HG02642 (cell line): ENCODE results near the gene CLPTM1L.
"Not testable (repeated sequence)": the region's sequence is repeated elsewhere in the genome, so short reads cannot be mapped to it uniquely, and the experiment has no call there.

Experiments used
- ATAC-seq: cut with Tn5 transposase; IDR thresholded peaks from one replicate; pipeline ENCODE4 v1.9.1; 2021; ENCODE audit warnings: mild to moderate bottlenecking; ENCODE audit not compliant: unreplicated experiment, poor library complexity

CLPTM1L gene

DNA sequence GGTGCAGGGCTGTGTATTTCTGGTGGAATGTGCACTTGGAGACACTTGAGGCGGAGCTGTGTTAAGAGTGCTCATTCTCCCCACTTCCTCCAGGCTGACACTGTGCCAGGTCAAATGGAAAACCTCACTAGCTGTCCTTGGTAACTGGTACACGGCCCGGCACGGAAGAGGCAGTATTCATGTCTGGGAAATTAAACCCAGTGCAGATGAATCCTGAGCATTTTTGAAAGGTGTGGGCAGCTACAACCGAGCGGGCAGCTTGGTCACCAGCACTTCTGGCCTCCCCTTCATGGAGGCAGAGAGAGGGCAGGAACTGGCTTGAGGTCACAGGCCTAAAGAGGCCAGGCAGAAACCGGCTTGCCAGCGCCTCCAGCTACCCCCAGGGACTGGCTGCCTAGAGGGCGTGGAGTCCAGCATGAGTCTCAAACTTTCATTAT is 1.6 kb downstream of the CLPTM1L start:
- no peak for ATAC-seq

DNA sequence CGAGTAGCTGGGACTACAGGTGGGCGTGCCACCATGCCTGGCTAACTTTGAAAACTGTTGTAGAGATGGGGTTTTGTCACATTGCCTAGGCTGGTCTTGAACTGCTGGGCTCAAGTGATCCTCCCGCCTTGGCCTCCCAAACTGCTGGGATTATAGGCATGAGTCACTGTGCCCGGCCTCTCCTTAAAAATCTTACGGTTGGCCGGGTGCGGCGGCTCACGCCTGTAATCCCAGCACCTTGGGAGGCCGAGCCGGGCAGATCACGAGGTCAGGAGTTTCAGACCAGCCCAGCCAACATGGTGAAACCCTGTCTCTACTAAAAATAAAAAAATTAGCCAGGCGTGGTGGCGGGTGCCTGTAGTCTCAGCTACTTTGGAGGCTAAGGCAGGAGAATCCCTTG is 2.2 kb downstream of the CLPTM1L start:
- not testable (repeated sequence) for ATAC-seq

DNA sequence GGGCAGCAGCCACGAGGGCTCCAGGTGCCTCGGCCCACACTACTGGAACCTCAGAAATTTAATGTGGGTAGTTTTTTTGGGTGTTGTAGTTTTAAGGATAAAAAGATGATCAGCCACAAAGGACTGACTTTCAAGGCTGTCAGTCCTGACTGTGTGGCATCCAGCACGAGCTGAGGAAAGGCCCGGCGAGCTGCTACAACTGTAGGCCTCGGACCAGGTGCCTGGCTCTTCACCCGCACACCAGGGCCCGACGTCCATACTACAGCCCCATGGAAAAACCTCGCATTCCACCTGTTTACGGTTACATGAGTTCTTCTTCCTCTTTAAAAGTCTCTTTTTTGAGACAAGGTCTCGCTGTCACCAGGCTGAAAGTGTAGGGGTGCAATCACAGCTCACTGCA is 2.6 kb downstream of the CLPTM1L start:
- ATAC-seq, result no peak

DNA sequence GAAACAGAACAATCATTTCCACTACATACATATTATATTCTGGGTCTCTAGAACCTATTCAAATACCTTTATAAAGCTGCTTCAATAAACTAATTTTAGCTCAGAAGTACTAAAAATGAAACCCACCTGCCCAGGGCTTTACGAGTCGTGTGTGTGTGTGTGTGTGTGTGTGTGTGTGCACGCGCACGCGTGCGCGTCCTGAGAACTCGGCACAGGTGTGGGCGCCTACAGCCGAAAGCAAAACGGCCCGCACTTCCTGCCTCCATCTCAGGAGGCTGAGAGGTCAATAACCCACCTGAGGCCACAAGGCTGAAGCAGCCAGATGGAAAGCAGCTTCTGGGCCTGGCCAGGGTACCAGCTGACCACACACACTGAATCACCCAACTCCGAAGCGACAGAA is 3.0 kb downstream of the CLPTM1L start:
- no peak for ATAC-seq

DNA sequence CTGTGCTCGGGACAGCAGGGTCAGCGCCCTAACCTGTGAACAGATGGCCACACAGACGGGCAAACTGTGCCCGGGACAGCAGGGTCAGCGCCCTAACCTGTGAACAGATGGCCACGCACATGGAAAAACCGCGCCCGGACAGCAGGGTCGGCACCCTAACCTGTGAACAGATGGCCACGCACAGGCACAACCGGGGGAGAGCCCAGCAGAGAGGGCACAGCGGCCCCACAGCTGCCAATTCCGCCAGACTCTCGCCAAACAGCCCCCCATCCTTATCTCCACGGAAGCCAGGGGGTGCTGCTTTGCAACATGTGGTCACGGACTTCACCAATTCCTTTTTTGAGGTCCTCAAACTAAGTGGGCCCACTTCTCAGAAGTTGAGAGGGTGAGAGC is 5.1 kb downstream of the CLPTM1L start:
- ATAC-seq, result not testable (repeated sequence)

DNA sequence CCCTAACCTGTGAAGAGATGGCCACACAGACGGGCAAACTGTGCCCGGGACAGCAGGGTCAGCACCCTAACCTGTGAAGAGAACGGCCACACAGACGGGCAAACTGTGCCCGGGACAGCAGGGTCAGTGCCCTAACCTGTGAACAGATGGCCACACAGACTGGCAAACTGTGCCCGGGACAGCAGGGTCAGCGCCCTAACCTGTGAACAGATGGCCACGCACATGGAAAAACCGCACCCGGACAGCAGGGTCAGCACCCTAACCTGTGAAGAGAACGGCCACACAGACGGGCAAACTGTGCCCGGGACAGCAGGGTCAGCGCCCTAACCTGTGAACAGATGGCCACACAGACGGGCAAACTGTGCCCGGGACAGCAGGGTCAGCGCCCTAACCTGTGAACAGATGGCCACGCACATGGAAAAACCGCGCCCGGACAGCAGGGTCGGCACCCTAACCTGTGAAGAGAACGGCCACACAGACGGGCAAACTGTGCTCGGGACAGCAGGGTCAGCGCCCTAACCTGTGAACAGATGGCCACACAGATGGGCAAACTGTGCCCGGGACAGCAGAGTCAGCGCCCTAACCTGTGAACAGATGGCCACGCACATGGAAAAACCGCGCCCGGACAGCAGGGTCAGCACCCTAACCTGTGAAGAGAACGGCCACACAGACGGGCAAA is 5.6 kb downstream of the CLPTM1L start:
- not testable (repeated sequence) for ATAC-seq

DNA sequence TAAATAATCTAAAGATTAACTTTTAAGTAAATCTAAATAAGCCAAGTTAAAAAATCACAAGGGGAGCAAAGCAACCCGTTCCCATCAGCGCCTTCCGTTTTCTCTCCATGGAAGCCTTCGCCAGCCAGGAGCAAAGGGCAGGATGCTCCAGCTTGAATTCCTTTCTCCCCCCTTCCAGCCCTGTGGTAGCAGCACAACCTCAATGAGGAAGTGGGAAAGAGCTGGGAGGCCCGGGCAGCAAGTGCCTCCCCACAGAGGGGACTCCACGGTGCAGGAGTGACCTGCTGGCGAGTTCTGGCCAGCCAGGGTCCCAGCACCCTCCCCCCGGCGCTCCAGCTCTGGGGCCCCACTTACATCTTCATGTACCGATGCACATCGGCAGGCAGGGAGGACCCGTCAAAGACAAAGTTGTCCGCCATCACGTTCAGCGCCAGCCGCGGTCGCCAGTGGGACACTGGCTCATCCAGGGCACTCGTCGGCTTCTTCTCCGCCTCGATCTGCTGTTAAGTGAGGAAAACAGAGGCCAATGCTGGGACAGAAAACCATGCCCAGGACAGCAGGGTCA is 6.3 kb downstream of the CLPTM1L start:
- no peak for ATAC-seq

DNA sequence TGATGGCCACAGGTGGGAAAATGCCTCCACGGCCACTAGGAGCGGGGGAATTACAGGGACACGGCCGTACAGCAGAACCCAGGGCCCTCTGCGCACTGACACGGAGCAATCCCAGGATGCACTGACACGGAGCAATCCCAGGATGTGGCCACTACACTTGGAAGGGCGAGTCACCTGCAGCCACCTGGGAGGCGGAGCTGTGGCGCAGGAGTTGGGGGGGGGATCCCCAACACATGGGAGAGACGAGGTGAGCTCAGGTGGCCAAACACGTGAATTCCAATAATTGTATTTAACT is 6.8 kb downstream of the CLPTM1L start:
- ATAC-seq, result no peak

DNA sequence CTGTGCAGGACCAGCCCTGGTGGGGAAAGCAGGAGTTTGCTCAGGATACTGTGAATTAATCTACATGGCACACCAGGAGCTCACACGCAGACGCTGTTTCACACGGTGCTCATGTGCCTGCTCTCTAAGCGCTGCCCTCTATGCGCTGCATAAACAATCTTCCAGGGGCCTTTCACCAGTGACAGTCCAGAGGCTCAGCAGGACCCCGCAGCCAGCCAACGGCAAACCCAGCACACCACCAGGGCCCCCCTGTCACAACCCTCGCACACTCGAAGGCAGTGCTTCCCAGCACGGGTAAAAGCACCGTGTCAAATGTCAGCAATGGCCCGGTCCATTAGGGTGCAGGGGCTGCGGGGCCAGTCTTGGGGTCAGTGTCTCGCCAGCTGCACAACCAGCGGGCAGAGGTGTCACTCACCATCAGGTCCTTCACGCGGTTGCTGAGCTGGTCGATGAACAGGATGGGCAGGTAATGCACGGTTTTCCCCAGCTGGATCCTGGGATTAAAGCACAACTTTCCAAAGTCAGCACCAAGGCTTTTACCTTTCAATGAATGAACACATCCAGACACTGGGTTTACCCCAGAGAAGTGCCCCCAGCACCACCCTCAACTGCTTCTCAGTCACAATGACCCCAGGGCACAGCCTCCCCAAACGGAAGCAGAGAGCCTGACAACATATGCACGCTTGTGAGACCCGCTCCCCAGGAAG is 7.3 kb downstream of the CLPTM1L start:
- ATAC-seq, result no peak

DNA sequence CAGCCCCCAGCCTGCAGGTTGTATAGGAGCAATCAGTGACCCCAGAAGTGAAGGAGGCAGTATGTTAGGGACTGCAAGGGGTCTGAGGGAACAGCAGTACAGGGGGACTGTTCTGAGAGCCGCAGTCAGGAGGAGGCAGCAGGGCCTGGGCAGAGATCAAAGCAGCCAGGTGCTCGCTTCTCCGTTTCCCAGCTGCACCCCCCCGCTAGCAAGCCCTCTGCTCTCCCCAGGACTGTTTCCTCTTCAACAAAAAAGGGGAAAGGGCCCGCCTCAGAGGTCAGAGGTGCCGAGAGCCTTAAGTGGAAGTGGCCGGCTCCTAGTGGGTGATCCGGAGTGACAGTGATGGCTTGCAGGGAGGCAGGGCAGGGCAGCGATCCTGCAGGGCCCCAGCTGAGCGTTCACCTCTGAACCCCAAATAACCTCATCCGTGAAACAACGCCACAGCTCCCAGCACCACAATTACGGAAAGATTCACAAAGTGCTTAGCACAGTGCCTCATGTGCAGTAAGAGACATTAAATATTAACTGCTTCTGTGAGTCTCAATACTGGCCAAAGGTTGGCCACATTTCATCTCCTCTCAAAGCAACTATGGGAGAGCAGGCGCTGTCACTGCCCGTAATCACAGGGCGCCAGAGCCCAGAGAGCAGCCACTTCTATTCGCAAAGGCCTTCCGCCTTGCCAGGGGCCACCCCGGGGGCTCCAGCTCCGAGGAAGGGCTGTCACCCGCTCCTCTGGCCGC is 8.0 kb downstream of the CLPTM1L start:
- no peak for ATAC-seq

DNA sequence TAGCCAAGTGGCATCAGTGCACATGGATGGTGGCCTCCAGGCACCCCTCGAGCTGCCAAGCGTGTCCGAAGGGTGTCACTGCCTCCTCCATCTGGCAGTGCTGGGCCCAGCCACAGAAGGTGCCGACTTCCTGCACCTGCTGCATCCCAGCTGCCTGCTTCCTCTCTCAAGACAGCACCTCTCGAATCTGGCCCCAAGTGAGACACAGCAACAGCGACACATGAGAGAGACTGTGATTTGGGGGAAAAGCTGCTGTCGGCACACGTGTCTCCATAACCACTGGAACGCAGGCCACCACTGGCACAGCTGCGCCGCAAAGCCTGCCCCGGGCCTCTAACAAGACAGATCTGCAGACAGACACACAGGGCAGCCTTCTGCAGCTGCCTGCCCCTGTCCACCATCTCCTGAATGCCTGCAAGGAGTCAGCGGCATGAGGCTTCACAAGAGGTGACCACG is 8.8 kb downstream of the CLPTM1L start:
- ATAC-seq, result no peak

DNA sequence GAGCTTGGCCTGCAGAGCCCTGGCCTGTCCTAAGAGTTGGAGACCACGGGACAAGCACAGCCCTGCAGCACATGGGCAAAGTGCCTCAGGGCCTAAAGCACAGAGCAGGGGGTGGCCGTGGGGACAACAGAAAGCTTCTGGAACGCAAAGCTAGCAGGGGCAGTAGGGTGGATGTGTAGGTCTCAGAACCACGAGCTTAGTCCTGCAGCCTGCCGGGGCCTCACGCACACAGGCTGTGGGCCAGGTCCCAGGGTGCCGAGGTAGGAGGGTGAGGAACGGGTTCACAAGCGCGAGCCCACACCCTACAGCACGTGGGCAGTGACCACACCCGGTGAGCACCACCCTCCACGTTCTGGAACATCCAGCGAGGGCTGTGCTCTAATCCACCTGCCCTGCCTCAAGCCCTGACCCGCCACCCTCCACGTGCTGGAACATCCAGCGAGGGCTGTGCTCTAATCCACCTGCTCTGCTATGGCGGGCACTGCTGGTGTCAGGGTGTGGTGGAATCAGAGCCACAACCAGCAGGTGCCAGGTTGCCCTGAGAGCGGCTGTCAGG is 9.3 kb downstream of the CLPTM1L start:
- no peak for ATAC-seq

DNA sequence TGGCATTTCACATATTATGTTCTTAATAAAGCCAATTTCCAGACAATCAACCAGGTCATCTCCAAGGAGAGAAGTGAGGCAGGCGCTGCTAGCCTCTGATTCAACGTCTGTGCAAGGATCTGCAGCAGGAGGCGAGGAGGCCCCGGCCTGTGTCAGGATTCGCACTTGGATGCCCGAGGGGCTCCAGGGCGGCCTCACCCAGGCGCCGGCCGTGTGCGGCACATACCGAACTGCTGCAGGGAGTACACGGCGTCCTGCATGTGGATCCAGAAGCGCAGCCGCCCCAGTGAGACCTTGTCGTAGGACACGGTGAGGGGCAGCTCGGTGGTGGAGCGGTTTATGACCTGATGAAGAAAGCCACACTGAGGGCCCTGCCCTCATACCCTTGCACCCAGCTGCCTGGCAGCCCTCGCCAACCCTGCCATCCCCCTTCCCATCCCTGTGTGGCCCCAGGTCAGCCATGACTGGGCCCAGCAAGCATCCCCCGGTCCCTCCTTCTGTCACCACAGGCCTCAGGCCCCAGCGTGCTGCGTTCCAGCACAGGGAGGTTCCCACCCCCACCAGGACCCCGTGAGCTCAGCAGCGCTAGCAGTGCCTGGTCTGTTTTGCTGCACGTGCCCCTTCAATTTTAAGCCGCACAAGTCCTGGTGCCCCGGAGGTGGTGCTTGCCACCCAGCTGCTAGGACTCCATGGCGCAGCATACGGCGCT is 9.9 kb downstream of the CLPTM1L start:
- no peak for ATAC-seq

DNA sequence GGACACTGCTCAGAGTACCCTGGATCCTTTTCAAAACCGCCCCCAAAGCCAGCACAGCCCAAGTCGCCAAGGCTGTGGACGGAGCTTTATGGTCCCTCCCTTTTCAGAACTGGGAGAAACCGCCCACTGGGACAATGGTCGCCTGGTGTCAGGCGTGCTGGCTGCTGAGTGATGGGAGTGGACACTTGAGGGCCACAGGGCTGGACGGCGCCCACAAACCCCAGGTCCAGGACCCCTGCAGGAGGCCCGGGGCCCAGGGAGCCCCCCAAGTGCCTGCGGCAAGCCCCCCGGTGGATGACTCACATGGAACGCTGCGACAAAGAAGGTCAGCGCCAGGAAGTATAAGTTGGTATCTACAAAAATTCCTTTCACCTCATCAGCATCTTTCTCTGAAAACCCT is 10.9 kb downstream of the CLPTM1L start:
- no peak for ATAC-seq

DNA sequence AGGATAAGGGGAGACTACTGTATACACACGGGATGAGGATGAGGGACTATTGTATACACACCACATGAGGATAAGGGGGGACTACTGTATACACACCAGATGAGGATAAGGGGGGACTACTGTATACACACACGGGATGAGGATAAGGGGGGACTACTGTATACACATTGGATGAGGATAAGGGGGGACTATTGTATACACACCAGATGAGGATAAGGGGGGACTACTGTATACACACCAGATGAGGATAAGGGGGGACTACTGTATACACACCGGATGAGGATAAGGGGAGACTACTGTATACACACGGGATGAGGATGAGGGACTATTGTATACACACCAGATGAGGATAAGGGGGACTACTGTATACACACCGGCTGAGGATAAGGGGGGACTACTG is 11.6 kb downstream of the CLPTM1L start:
- ATAC-seq, result not testable (repeated sequence)

DNA sequence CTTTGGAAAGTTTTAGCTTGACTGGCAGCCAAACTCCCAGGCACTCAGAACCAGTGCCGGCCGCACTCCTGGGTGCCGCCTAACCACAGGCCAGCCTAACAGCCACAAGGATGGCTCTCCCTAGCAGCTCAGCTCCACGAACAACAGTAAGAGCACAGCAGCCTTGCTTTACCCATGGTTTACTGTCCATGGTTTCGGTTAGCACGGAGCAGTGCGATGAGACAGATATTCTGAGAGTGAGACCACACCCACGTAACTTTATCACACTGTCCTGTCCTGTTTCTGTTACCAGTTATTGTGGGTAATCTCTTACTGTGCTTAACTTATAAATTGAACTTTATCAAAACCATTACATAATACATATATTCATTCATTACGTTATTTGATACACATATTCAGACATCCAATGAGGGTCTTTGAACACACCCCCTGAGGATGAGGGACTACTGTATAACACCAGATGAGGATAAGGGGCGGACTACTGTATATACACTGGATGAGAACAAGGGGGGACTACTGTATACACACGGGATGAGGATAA is 12.4 kb downstream of the CLPTM1L start:
- no peak for ATAC-seq

DNA sequence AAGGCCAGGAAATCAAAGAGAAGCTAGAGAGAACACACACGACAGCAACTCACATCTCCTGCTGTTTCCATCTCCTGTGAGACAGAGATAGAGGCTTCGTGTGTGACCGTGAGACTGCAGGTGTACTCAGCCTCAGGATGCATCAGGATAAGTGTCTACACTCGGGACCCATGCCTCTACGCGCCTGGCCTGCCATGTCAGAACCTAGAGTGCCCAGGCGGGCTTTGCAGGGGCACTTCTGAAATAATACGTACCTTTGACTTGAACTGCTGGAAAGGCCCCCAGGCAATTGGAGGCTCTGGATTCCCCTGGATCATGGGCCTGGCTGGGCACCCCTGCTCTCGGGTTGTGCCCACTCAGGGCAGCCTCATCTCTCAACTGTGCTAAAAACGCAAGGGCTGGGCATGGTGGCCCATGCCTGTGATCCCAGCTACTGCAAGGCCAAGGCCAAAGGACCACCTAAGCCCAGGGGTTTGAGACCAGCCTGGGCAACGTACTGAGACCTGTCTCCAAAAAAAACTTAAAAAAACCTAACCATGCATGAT is 13.0 kb downstream of the CLPTM1L start:
- ATAC-seq, result no peak

DNA sequence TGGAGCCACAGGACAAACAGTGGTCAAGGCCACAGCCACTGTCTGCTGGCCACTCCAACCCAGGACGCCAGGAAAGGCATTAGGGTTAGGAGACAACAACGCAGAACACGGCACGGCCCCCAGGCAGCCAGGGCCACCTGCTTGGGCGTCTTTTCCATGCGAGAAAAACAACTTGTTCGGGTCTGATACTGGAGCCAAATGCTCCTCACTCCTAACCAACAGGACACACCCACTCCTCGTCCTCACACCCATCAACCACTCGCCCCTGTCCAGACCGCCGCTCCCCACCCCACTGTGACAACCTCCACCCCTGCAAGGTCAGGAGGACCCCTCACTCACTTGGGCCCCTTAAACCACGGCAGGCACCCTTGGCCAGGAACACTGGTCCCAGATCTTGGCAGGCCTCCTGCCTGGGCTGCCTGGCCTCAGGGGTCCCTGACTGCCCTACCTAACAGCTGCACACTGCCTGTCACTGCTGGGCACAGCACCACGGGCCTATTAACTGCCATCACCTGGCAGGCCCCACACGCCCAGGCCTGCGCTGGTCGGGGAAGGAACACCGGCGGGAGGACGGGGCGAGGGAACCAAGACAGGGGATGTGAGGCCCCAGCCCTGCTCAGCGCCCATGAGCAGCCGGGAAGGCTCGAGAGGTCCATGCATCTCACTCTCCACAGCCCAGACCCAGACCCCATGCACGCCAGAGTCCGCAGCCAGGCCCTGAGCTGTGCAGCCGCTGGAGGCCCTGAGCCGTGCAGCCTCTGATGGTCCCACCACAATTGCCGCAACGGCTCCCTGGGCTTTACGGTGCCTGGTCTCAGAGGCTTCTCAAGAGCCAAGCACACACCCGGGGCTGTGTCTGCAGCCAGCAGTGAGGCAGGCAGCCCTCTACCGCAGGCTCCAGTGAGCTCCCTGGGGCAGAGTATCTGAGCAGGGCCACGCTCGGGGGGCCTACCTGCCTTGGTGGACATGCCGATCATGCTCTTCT is 13.8 kb downstream of the CLPTM1L start:
- no peak for ATAC-seq
